ENCODE data around the gene ARHGAP23. TPM values are rescaled to one million over a fixed set of nuclear protein-coding genes. Genes with fewer than 3 reads are reported as not detected.

Gene ARHGAP23
- total RNA-seq, 1 donor, result 66.1 TPM

- no peak for TF ChIP-seq CTCF (IDR thresholded peaks at IDR 0.05; ENCODE audit: insufficient read depth, low read depth, low read length)
- peak; percentile 61 for DNase-seq (ENCODE audit: low read depth)
- H3K4me3 ChIP-seq (ENCODE audit: low read depth, low read length), result no peak overlapping the region
Observed at GRCh38 chr17:38421171-38421841, 7.0 kb upstream of the ARHGAP23 start.

DNA sequence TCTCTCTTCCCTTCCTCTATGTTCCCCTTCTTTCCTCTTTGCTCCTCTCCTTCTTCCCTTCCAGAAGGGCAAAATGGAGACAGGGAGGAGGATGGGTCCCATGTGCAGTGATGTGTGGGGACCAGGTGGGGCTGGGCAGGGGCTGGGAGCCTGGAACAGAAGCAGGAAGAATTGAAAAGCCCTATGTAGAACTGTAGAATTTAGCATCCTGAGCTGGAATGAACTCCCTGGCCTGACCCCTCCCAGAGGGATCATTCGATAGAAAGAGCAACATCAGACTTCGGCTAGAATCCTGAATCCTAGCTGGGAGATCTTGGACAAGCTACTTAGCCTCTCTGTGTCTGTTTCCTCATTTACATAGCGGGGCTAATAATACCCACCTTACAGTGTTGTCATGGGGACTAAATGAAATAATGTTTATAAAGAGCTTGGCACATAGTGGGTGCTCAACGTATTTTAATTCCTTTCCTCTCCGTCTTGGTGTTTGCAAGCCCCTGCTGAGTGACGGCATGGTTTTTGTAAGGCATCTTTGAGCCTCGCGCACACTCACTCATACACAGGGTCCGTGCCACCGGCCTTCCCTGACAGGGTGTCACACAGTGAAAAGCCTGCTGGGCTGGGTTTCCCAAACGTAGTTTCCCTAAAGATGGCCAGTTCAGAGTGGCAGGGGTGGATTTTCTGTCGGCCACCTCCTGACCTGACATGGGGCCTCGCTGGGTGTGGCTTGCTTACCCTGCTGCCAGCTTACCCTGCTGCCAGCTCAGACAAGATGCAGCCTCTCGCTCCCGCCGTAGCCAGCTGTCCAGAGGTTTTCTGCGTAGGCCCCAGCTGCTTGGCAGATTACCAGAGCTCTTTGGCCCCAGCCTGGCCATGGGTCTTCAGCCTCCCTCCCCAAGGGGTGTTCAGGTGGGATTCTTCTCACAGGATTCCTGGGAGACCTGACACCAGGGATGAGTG is 6.1 kb upstream of the ARHGAP23 start:
- no peak overlapping the region for H3K4me3 ChIP-seq (ENCODE audit: low read depth, low read length)
- DNase-seq (ENCODE audit: low read depth), result no peak
- TF ChIP-seq CTCF (IDR thresholded peaks at IDR 0.05; ENCODE audit: insufficient read depth, low read depth, low read length), result no peak

DNA sequence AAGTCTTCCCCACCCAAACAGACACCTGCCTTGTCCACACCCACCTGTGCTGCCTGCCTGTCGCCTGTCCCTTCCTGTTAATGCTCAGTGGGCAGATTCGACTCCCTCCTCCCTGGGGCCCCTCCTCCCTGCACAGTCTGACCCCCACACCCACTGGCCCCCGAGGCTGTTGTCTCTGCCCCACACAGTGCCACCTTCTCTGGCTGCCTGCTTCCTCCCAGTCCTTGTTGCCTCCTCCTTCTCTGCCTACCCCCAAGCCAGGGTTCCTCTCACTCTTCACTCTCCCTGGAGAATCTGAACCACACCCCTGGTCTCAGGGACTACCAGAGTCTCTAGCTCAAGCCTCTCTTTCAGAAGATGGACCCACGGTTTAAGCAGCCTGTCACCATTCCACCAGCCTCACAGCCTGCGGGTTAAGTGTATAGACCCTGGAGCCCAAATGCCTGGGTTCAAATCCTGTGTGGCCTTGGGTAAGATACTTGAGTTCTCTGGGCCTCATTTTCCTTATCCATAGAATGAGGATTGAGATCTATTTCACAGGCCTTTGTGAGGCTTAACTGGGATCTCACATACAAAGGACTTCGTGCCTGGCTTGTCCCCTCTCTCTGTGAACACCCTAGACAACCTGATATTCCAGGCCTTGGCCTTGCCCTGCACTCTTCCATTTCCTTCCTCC is 3.8 kb upstream of the ARHGAP23 start:
- no peak overlapping the region for H3K4me3 ChIP-seq (ENCODE audit: low read depth, low read length)
- DNase-seq (ENCODE audit: low read depth), result no peak
- TF ChIP-seq CTCF (IDR thresholded peaks at IDR 0.05; ENCODE audit: insufficient read depth, low read depth, low read length), result no peak

- H3K4me3 ChIP-seq (ENCODE audit: low read depth, low read length), result no peak overlapping the region
- no peak for TF ChIP-seq CTCF (IDR thresholded peaks at IDR 0.05; ENCODE audit: insufficient read depth, low read depth, low read length)
Observed at GRCh38 chr17:38425031-38425430, 3.2 kb upstream of the ARHGAP23 start.

GRCh38 chr17:38425744-38426143 is 2.5 kb upstream of the ARHGAP23 start:
- no peak for DNase-seq (ENCODE audit: low read depth)
- TF ChIP-seq CTCF (IDR thresholded peaks at IDR 0.05; ENCODE audit: insufficient read depth, low read depth, low read length), result no peak
- no peak overlapping the region for H3K4me3 ChIP-seq (ENCODE audit: low read depth, low read length)

More at GRCh38 chr17:38425031-38425430, 3.2 kb upstream of the ARHGAP23 start:
- no peak for DNase-seq (ENCODE audit: low read depth)

DNA sequence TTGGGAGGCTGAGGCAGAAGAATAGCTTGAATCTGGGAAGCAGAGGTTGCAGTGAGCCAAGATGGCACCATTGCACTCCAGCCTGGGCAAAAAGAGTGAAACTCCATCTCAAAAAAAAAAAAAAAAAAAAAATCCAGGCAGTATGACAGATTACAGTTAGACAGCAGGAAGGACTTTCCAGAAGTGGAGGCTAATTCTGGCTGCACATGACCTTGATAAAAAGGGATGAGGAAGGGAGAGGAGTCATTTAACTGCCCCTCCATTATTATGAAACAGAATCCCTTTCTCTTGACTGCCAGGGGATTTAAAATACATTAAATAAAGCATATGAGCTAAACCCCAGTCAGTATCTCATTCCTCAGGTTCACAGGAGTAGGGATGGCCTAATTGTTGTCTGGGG is 1.8 kb upstream of the ARHGAP23 start:
- no peak for TF ChIP-seq CTCF (IDR thresholded peaks at IDR 0.05; ENCODE audit: insufficient read depth, low read depth, low read length)
- DNase-seq (ENCODE audit: low read depth), result no peak
- H3K4me3 ChIP-seq (ENCODE audit: low read depth, low read length), result no peak overlapping the region
